Posterior cingulate gyrus (tissue), 11 donors: Measurements from ENCODE around the gene RCOR1.
"Not testable (repeated sequence)": the region's sequence is repeated elsewhere in the genome, so short reads cannot be mapped to it uniquely, and the experiment has no call there.

Experiments
- DNase-seq, 10 donors: peaks; one replicate each; pipeline versions ENCODE4 v3.0.0 to v3.0.0-alpha.2; 2020 to 2021; ENCODE audit warnings: mixed read lengths in 3 of 10
- intact Hi-C: fragments of 100-400 bp; cut with DNase I; formaldehyde crosslinking; loops from one replicate; pipeline ENCODE4 v1.15.1; 2023

RCOR1 gene

GRCh38 chr14:102764220-102764671 is 171.8 kb downstream of the RCOR1 start:
- intact Hi-C loops: no loop called here
- DNase-seq: peak in 1 of 10 donors; percentile 73

DNA sequence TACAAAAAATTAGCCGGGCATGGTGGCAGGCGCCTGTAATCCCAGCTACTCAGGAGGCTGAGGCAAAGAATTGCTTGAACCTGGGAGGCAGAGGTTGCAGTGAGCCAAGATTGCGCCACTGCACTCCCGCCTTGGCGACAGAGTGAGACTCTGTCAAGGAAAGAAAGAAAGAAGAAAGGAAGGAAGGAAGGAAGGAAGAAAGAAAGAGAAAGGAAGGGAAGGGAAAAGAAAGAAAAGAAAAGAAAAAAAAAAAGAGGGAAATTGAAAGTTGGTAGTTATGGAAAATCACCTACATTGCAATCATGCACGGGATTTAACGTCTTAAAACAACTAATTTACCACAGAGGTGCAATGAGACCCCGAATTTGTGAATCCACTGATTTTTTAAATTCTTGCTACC is 173.3 kb downstream of the RCOR1 start:
- DNase-seq, intact Hi-C loops: not testable (repeated sequence)

GRCh38 chr14:102768223-102769048 is 176.0 kb downstream of the RCOR1 start:
- intact Hi-C loops: no loop called here
- DNase-seq: peak in 4 of 10 donors; percentile 17 to 75 (median 60)

GRCh38 chr14:102769049-102769327 is 176.5 kb downstream of the RCOR1 start:
- DNase-seq: no peak
- intact Hi-C loops: no loop called here

GRCh38 chr14:102770147-102771123 is 178.0 kb downstream of the RCOR1 start:
- intact Hi-C loops: loop anchor here (10.0 kb wide), 1 partner anchor 144 kb away; no protein-coding TSS in a partner anchor

DNA sequence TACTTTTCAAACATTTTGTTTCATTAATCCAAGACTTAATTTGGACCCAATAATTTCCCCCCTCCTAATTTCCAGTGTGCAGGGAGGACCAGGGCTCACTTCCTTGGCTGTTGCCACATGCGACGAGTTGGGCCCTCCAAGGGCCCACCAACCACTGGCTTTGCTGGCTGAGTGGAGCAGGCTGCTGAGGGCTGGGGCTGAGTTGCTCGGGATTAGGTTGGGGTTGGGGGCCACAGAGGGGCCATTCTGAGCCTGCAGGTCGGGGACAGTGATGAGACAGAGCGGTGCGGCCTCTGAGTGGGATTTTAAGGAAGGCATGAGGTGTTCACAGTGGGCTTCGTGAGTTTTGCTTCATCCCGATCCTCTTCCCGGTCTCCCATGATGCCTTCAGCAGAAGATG is 178.7 kb downstream of the RCOR1 start:
- intact Hi-C loops: loop anchor here (10.0 kb wide), 1 partner anchor 144 kb away; no protein-coding TSS in a partner anchor
- peak in 3 of 10 donors; percentile 4 to 52 (median 9) for DNase-seq

More at GRCh38 chr14:102770147-102771123, 178.0 kb downstream of the RCOR1 start:
- DNase-seq: peak in 3 of 10 donors; percentile 13 to 80 (median 70)

DNA sequence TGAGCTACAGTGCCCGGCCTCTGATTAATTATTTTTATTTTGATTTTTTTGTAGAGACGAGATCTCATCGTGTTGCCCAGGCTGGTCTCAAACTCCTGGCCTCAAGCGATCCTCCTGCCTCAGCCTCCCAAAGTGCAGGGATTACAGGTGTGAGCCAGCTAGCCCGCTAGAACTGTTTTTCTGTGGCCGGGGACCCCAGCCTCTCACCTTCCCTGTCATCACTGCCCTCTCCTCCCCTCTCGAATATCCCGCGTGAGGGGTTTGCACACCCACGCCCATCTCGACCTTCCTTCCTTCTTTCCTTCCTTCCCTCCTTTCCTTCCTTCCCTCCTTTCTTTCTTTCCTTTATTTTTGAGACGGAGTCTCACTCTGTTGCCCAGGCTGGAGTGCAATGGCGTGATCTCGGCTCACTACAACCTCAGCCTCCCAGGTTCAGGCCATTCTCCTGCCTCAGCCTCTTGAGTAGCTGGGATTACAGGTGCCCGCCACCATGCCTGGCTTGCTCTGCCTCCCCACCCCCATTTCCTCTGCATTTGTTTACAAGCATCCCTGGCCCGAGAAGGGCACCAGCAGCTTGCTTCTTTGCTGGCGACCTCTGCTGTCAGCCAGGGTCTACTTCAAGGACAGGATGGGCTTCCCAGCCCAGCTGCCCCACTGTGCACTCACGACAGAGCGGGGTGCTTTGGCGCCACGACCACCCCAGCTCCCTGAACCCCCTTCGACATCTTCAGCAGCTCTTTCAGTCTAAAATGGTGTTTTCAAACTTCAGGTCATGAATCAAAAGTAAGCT is 180.5 kb downstream of the RCOR1 start:
- DNase-seq: peak in 2 of 10 donors; percentile 67 to 77
- intact Hi-C loops: loop anchor here (10.0 kb wide), 1 partner anchor 142 kb away; no protein-coding TSS in a partner anchor

DNA sequence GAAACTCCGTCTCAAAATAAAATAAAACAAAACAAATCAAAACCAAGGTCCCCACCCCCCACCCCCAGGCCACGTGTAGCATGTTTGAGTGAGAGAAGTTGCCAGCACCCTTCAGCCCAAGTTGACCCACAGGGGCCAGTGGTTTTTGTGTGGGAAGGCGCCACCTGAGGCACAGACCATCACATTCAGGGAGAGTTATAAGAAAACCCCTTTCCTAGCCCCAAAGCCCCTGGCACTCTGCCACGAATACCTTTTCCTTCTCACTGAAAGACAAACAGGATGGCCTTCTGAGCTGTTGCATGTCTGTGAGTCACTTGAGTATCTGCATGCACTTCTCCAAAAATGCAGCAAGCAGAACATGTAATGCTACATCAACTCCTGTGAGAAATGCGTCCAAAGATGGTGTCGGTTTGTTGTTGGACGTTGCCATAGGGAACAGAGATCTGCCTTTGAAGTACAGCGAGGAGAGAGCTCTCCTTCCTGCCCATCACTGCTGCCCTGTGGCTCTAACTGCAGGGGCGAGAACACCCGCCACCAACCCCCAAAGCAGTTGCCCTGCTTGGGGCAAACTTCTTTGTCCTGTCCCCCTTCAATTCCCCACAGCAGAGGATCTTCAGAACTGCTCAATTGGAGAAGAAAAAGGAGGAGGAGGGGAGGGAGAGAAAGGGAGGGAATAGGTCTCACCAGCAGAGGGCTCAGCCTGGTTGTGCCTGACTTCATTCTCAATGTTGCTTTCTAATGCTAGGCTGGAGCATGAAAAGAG is 182.1 kb downstream of the RCOR1 start:
- DNase-seq: peak in 8 of 10 donors; percentile 26 to 91 (median 64)

GRCh38 chr14:102775855-102776760 is 183.7 kb downstream of the RCOR1 start:
- intact Hi-C loops: loop anchor here (2.0 to 10.0 kb wide), 3 partner anchors 139 to 281 kb away; partner anchors contain the start of gene CDC42BPB
- peak in 1 of 10 donors; percentile 66 for DNase-seq

More for the DNA sequence above, 182.1 kb downstream of the RCOR1 start:
- intact Hi-C loops: loop anchor here (2.0 to 10.0 kb wide), 3 partner anchors 140 to 283 kb away; partner anchors contain the start of gene CDC42BPB

GRCh38 chr14:102776761-102777710 is 184.6 kb downstream of the RCOR1 start, which contains the start of gene TRAF3:
TRAF3 (plus strand) TSS chr14:102777449; CDS start chr14:102870202, 92,753 bp downstream.
- peak; percentile 36 to 95 (median 57) for DNase-seq
- intact Hi-C loops: loop anchor here (5.0 to 10.0 kb wide), 2 partner anchors 138 to 280 kb away; partner anchors contain the start of gene CDC42BPB

DNA sequence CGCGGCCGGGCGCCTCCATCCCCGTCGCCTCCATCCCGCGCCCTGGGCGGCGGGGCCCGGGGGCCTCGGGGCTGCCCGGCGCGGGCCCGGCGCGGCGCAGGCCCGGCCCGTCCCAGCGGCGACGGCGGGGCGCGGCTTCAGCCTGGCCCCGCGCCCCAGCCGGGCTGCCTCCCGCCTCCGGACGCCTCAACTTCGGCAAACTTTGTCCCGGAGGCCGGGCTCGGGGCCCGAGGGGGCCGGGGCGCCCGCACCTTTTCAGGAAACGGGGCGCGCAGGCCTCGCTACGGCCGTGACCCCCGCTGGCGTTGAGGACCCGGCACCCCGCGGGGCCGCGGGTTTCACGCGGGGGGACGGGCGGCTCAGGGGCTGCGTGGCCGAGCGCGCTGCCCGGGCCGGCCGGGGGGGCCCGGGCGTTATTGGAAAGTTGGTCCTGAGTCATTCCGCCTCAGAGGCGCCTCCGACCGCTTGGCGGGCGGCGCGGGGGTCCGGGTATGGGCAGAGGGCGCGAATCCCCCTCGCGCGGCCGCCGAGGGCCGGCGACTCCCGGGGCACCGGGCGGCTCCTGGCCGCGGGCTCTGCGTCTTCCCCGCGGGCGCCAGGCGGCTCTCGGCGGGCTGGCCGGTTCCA is 185.4 kb downstream of the RCOR1 start:
- intact Hi-C loops: loop anchor here (5.0 to 10.0 kb wide), 2 partner anchors 137 to 279 kb away; partner anchors contain the start of gene CDC42BPB

GRCh38 chr14:102778338-102779083 is 186.1 kb downstream of the RCOR1 start:
- intact Hi-C loops: loop anchor here (5.0 to 10.0 kb wide), 2 partner anchors 136 to 279 kb away; partner anchors contain the start of gene CDC42BPB
- peak in 1 of 10 donors; percentile 9 for DNase-seq

More for the DNA sequence above, 185.4 kb downstream of the RCOR1 start:
- DNase-seq: peak in 1 of 10 donors; percentile 20

GRCh38 chr14:102779084-102779462 is 186.6 kb downstream of the RCOR1 start:
- DNase-seq: no peak
- intact Hi-C loops: loop anchor here (5.0 to 10.0 kb wide), 2 partner anchors 136 to 278 kb away; partner anchors contain the start of gene CDC42BPB

DNA sequence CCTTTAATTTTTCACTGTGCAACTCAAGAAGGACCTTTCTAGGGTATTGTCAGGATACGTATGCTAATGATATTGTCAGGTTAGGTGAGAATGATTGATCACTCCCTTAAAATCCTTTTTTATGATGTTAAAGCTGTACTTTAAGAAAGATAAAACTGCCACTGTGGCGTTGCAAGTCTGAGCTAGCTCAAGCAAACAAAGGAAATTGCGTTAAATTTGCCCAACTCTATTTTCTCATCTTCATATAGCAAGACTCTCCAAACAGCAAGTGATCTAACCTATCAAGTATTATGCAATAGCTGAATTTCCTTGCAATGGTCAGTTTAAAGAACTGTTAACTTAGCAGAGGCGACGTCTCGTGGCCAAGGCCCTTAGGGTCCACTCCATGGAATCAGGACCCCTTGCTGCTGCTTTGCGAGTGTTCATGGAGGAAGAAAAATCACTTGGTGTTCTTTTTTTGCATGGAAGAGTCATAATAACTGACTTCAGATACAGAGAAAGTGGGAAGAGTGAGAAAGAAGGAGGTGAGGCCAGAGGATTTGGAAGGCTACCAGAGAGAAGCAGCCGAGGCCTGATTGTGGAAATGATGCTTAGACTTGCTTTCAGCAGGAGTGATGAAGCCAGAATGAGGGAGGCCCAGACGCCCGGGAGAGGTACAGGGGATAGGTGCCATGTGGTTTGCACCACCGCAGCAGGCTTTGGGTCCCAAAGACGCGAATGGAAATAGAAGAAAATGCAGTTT is 187.3 kb downstream of the RCOR1 start:
- intact Hi-C loops: loop anchor here (5.0 to 10.0 kb wide), 2 partner anchors 135 to 278 kb away; partner anchors contain the start of gene CDC42BPB
- peak in 6 of 10 donors; percentile 23 to 92 (median 54) for DNase-seq
